ENCODE measurements around the gene ADGRB3. TPM values are rescaled to one million over a fixed set of nuclear protein-coding genes. Genes with fewer than 3 reads are reported as not detected.
"Not testable (repeated sequence)": the region's sequence is repeated elsewhere in the genome, so short reads cannot be mapped to it uniquely, and the experiment has no call there.

ADGRB3 gene
- total RNA-seq, 1 donor from 2014 or later, result 179 TPM

GRCh38 chr6:69044534-69044933 is 409.5 kb downstream of the ADGRB3 start:
- no peak for DNase-seq

DNA sequence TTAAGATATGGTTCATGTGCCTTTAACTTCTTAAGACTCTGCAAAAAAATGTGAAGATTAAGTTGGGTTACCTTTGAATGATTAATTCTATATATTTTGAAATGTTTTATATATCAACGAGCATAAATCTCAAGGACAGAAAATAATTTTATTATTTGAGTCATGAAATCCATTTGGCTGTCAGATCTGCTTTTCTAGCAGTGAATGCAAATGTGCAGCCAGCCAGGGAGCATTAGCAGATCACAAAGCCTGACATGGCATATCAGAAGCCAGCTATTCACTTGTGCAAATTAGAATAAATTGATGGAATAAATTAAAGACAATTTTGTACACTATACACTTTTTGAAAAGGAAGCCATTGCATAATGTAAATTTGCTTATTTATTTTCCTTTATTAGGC is 424.3 kb downstream of the ADGRB3 start:
- DNase-seq, result no peak

DNA sequence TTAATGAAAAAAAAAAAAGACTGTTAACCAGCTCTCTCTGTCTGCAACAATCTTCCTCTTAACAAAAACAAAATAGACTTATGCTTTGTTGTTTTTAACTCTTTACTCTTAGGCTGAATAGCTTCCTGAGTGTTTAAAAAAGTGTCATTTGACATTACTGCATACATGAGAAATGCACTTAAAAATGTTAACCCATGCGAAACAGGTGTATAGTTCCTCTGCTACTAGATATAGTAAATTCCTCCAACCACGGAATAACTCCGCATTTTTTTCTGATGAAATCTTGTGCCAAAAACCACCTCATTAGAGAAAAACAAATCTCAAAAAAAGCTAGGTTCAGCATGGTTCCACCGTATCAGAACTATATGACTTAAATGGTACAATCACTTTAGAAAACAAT is 426.0 kb downstream of the ADGRB3 start:
- DNase-seq, result no peak

- DNase-seq, result no peak
Observed at GRCh38 chr6:69063401-69063800, 428.3 kb downstream of the ADGRB3 start.

DNA sequence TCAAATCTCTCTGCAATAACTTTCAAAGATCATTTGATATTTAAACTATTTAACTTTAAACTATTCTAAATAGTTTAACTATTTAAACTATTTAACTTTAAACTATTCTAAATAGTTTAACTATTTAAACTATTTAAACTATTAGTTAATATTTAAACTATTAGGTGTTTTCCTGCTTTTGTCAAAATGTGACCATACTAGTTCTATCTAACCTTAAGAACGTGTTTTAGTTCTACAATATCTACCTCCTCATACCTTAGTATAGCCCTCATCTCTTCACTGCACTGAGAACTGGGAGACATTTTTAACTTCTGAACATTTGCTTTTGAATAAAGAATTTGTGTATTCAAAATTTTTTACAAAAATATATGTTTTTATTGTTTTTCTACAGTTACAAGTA is 429.1 kb downstream of the ADGRB3 start:
- DNase-seq, result no peak

DNA sequence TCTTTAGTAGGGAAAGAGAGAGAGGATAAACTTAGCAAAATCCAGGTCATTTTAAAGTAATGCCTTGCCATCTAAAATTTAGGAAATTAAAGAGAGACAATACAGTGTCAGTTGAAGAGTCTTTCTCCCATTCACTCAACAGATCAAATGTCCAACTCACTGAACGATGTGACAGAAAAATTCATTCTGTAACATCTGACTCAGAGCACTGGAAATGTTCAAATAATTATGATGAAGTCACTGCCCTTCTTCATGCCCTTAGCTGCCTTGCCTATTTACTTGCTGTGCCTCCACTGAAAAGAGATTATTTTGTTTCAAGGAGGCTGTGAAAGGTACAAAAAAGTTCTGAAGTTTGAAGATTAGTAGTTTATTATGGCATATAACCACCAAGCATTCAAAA is 434.8 kb downstream of the ADGRB3 start:
- DNase-seq, result no peak

- no peak for DNase-seq
Observed at GRCh38 chr6:69072796-69073195, 437.7 kb downstream of the ADGRB3 start.

DNA sequence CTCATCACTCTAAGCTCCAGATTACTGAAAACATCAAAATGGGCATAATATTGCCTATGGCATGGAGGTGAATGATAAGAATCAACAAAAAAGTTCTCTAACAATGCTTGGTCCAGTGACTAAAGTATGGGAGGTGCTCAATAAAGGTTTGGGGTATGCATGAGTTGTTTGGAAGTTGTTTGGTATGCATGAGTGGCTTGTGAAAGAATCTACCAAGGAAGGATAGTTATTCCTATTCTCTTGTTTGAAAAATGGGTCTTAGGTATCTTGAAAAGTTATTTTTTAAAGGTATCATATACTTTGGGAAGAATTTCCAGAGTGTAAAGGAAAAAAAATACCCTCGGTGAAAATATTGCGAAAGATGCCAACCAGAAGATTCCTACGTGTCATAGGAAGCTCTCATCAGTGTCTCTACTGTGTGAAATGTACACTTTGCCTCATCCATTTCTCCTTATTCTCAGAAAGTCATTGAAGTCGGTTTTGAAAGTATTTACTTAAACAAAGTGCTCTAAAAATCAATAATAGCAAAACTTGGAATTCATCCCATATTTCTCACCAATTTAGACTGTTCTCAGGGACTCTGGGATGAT is 449.8 kb downstream of the ADGRB3 start:
- no peak for DNase-seq

- no peak for DNase-seq
Observed at GRCh38 chr6:69086689-69087088, 451.6 kb downstream of the ADGRB3 start.

DNA sequence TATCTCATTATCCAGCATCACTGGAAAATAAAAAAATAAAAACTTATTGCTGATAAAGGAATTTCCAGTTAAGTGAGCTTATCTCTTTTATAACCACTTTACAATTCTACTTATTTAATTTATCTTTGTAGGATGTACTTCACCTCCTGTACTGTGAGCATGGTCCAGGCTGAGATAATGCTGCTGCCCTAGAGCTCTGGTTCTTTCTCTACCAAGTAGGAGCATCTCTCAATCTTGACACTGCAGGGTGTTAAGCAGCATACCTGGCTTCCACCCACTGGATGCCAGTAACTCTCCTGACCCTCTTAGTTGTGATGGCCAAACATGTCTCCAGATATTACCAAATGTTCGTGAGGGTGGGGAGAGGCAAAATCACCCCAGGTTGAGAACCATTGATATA is 454.5 kb downstream of the ADGRB3 start:
- DNase-seq, result no peak

- no peak for DNase-seq
Observed at GRCh38 chr6:69090132-69090531, 455.1 kb downstream of the ADGRB3 start.

DNA sequence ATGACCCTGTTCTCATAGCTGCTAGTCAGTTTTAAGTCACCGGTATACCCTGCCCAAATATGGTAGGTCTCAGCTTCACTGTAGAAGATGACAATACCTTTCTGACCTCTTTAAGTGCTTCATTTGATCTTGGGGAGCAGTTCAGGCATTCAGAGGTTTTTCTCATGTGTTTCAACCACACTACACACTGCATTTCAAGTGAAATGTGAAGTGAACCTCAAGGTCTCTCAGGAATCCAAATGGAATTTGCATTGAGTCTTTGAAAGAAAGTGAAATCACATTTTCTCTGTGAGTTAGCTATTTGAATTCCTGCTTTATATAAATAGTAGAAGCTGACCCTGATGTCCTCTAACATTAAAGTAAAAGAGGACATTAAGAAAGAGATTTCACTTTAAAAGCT is 461.6 kb downstream of the ADGRB3 start:
- DNase-seq, result no peak

DNA sequence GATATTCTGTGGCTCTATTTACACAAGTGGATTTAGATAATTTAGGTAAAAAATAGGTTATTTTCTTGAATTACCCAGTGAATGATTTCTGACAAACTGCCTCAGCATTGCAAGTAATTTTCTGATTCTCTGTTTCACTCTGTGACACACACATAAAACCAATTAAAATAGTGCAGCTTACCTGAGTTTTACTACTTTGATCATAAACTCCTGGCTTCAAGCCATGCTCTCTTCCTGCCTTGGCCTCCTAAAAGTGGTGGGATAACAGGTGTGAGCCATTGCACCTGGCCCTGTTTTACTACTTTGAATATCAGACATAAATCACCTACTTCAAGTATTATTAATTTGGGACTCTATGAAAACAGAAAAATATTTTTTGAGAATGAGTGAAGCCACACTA is 462.9 kb downstream of the ADGRB3 start:
- DNase-seq, result no peak

DNA sequence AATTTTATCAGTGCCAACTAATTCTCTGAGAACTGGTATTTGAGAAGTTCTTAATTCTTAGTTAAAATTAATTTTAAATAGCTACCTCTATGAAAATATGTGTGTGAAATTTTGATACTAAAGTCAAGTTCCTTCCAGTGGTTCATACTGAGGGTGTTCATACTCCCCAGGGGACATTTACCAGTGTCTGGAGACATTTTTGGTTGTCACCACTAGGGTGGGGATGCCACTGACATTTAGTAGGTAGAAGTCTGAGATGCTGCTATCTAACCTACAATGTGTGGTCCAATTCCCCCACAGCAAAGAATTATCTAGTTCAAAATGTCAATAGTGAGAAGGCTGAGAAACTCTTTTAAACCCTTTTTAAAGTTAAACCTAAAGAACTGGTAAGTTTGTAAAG is 463.8 kb downstream of the ADGRB3 start:
- no peak for DNase-seq

GRCh38 chr6:69100772-69101171 is 465.7 kb downstream of the ADGRB3 start:
- DNase-seq, result no peak

DNA sequence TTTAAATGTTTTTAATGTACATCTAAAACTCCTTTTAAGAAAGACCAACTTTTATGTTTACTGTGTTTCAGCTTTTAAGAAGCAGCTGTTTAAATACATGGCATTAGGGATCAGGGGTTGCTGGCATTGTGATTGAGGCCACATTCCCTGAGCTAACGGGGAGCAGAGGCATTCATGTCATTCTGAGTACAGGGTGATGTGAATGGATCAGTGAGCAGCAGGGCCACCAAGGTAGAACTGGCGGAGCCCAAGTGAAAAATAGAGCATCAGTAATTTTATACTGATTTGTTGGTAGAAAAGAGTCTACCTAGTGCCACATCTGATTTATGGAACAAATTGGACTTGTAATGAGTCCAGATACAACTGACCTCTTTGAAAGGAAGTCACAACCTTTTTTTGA is 467.3 kb downstream of the ADGRB3 start:
- DNase-seq, result no peak

- DNase-seq, result no peak
Observed at GRCh38 chr6:69105288-69105687, 470.2 kb downstream of the ADGRB3 start.

DNA sequence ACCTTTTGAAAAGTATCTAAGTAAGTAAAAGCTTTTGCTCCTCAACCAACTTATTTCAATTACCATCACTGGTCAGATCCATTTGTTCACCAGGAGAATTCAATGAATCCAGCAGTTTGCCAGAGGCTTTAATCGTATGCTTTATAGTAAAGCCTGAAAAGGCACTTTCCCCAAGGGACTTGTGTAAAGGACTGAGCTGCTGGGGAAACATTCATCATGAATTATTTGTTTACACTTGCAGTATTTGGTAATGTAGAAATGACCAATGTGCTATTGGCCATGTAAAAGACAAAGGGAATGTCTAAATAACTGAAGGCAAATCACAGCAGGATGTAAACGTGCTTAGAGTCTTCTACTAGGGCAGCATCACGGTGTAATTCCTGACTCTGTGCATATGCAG is 471.4 kb downstream of the ADGRB3 start:
- DNase-seq, result no peak

DNA sequence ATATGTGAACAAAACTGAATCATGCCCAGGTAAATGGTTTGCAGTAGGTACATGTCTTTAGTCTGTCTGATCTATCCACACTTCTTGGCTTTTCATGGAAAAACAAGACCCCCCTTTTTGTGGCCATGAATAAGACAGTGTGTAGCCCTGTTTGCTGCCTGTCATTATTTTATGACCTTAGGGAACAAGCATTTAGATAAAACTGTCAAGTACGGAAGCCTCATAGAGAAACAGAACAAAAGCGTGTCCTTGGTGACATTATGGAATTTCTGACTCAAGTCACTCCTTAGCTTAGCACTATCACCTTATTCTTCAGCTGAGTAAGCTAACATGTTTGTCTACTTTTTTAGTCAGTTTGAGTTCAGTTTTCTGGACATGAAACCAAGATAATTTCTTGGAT is 476.2 kb downstream of the ADGRB3 start:
- no peak for DNase-seq

DNA sequence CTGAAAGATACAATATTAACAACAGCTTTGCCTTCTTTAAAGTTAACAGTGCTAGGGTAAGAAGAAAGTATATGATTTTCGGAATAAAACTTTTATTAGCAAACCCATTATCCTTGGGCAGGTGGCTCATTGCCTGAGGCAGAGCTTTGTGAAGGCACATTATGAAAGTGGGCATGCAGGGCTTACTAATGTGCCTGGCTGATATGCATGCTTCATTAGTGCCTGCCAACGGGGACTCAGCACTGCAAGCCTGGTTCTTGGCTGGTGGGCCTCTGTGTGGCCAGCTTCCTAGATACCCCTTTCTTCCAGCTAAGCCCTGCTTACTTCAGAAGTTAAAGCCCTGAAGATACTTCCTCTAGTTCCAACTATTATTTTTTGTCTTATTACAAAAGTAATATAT is 481.6 kb downstream of the ADGRB3 start:
- peak; percentile 1 for DNase-seq

DNA sequence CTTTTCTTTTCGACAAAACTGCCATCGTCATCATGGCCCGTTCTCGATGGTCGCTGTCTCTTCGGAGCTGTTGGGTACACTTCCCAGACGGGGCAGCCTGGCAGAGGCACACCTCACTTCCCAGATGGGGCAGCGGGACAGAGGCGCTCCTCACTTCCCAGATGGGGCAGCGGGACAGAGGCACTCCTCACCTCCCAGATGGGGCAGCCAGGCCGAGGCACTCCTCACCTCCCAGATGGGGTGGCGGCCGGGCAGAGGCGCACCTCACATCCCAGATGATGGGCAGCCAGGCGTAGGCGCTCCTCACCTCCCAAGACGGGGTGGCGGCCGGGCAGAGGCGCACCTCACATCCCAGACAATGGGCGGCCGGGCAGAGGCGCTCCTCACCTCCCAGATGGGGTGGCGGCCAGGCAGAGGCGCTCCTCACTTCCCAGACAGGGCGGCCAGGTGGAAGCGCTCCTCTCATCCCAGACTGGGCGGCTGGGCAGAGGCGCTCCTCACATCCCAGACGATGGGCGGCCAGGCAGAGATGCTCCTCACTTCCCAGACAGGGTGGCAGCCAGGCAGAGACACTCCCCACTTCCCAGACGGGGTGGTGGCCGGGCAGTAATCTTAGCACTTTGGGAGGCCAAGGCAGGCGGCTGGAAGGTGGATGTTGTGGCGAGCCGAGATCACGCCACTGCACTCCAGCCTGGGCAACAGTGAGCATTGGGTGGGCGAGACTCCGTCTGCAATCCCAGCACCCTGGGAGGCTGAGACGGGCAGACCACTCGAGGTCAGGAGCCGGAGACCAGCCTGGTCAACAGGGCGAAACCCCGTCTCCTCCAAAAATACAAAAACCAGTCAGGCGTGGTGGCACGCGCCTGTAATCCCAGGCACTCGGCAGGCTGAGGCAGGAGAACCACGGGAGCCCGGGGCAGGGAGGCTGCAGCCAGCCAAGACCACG is 486.7 kb downstream of the ADGRB3 start:
- not testable (repeated sequence) for DNase-seq

DNA sequence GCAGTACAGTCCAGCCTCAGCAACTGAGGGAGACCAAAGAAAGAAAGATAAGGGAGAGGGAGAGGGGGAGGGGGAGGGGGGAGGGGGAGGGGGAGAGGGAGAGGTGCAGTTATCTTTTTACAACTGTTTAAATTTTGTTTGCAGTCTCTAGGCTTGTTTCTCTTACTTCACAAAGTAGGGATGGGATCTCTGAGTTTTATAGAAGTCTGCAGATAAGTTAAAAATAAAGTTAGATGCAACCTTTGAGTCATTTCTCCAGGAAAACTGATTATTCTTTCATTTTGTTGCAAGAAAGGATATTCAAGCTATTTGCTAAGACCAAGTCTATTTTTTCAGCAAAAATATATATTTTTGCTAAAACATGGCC is 487.3 kb downstream of the ADGRB3 start:
- DNase-seq, result no peak

DNA sequence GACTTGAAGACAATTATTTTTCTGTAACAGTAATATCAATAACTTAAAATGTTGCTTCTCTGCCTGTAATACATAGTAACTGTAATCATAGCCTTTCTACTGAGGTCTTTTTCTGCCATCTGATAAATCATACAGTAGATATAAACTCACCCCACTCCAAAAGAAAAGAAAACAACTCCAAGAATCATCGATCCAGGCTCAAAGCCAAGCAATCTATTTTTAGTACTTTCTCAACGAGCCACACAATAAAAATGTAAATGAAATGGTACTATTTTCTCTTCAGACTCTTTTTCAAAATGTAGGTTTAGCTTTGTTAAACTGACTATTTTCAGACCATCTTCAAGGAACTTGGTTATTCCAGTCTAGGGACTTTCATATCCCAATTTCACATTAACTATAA is 493.3 kb downstream of the ADGRB3 start:
- no peak for DNase-seq

- DNase-seq, result no peak
Observed at GRCh38 chr6:69129046-69129445, 494.0 kb downstream of the ADGRB3 start.

Measured in occipital lobe (tissue), 2 donors.